Thymus (tissue), 11 donors: ENCODE measurements around the gene HOXD8. TPM values are rescaled to one million over a fixed set of nuclear protein-coding genes. Genes with fewer than 3 reads are reported as not detected.

ENCODE experiments used
- DNase-seq, 9 donors: peaks; one replicate each; pipeline ENCODE4 v3.0.0-alpha.2; 2013; ENCODE audit warnings: low spot score in 9 of 9, low read depth in 6 of 9, missing footprints in 1 of 9
- H3K27ac ChIP-seq, 2 donors: one replicate each; pipeline ENCODE4 v1.5.1; 2013; ENCODE audit warnings: control low read depth in 1 of 2, low read depth in 1 of 2, low read length in 1 of 2, mild to moderate bottlenecking in 1 of 2, moderate library complexity in 1 of 2
- H3K27me3 ChIP-seq, 2 donors: one replicate each; pipeline ENCODE4 v1.5.1; 2013; ENCODE audit warnings: low read length in 1 of 2; ENCODE audit not compliant: control insufficient read depth in 2 of 2, insufficient read depth in 1 of 2
- H3K36me3 ChIP-seq, 2 donors: one replicate each; pipeline ENCODE4 v1.5.1; 2013; ENCODE audit warnings: low read length in 1 of 2, mild to moderate bottlenecking in 1 of 2, moderate library complexity in 1 of 2; ENCODE audit not compliant: control insufficient read depth in 2 of 2, insufficient read depth in 2 of 2
- H3K4me1 ChIP-seq, 2 donors: one replicate each; pipeline ENCODE4 v1.5.1; 2013; ENCODE audit warnings: low read length in 2 of 2; ENCODE audit not compliant: control insufficient read depth in 2 of 2, insufficient read depth in 2 of 2
- H3K4me3 ChIP-seq, 2 donors: one replicate each; pipeline ENCODE4 v1.5.1; 2013; ENCODE audit warnings: low read length in 2 of 2, control low read depth in 1 of 2, mild to moderate bottlenecking in 1 of 2
- H3K9me3 ChIP-seq, 2 donors: one replicate each; pipeline ENCODE4 v1.5.1; 2013; ENCODE audit warnings: low read length in 1 of 2, mild to moderate bottlenecking in 1 of 2; ENCODE audit not compliant: control insufficient read depth in 2 of 2, insufficient read depth in 1 of 2
- WGBS: extraction: QIAGEN DNeasy Blood & Tissue Kit; methylation state at CpG from one replicate; pipeline ENCODE4 v1.1.7; 2013; 5-methylcytosine and 5-hydroxymethylcytosine counted together
- polyA plus RNA-seq: library from polyadenylated mRNA; stranded (reverse); fragments of 200-250 nt; gene quantifications from one replicate; pipeline ENCODE4 v1.2.3, GENCODE V29; 2013
- total RNA-seq: library from RNA; stranded (reverse); fragments of 120-200 nt; gene quantifications from one replicate; pipeline ENCODE4 v1.2.4, GENCODE V29; 2013
- donor health status: healthy.

The HOXD8 gene
- total and polyA plus RNA-seq, 2 donors, result 1.5 to 3.4 TPM

- no peak for DNase-seq
- peaks cover 0 to 15% of the 10 kb centered on the region in 2 donors for H3K9me3 ChIP-seq
- no peaks in the 10 kb centered on the region for H3K4me1 ChIP-seq
- H3K4me3 ChIP-seq, result no peak overlapping the region
- H3K36me3 ChIP-seq, result no peaks in the 10 kb centered on the region
- 15% methylated on average over 31 of the region's 31 CpGs for WGBS
- H3K27me3 ChIP-seq, result peaks cover 90 to 97% of the 10 kb centered on the region in 2 donors
- no peak overlapping the region for H3K27ac ChIP-seq
These were observed 18.4 kb downstream of the HOXD8 start for GRCh38 chr2:176147800-176148496.

GRCh38 chr2:176148751-176149421, 19.4 kb downstream of the HOXD8 start:
- Histone ChIP-seq H3K27me3 (peaks cover 90 to 97% of the 10 kb centered on the region in 2 donors), H3K4me3 (no peak overlapping the region), H3K9me3 (peaks cover 0 to 15% of the 10 kb centered on the region in 2 donors), H3K36me3 (no peaks in the 10 kb centered on the region), H3K27ac (no peak overlapping the region), H3K4me1 (no peaks in the 10 kb centered on the region)
- WGBS, result 34% methylated on average over 11 of the region's 11 CpGs
- no peak for DNase-seq

- DNase-seq, result no peak
- 17% methylated on average over 22 of the region's 22 CpGs for WGBS
- Histone ChIP-seq H3K27ac (no peak overlapping the region), H3K4me3 (no peak overlapping the region), H3K36me3 (no peaks in the 10 kb centered on the region), H3K9me3 (peaks cover 0 to 15% of the 10 kb centered on the region in 2 donors), H3K27me3 (peaks cover 93 to 100% of the 10 kb centered on the region in 2 donors), H3K4me1 (no peaks in the 10 kb centered on the region)
These were observed 20.0 kb downstream of the HOXD8 start for GRCh38 chr2:176149481-176149938.

- H3K9me3 ChIP-seq, result peaks cover 0 to 15% of the 10 kb centered on the region in 2 donors
- peaks cover 96 to 100% of the 10 kb centered on the region in 2 donors for H3K27me3 ChIP-seq
- no peaks in the 10 kb centered on the region for H3K4me1 ChIP-seq
- H3K27ac ChIP-seq, result no peak overlapping the region
- WGBS, result 24% methylated on average over 24 of the region's 24 CpGs
- H3K4me3 ChIP-seq, result no peak overlapping the region
- H3K36me3 ChIP-seq, result no peaks in the 10 kb centered on the region
- DNase-seq, result no peak
These were observed 20.6 kb downstream of the HOXD8 start for GRCh38 chr2:176149939-176150583.

- WGBS, result 40% methylated on average over 14 of the region's 14 CpGs
- H3K4me1 ChIP-seq, result no peaks in the 10 kb centered on the region
- no peak overlapping the region for H3K4me3 ChIP-seq
- no peak overlapping the region for H3K27ac ChIP-seq
- H3K27me3 ChIP-seq, result peaks cover 96 to 100% of the 10 kb centered on the region in 2 donors
- H3K36me3 ChIP-seq, result no peaks in the 10 kb centered on the region
- no peak for DNase-seq
- peaks cover 0 to 15% of the 10 kb centered on the region in 2 donors for H3K9me3 ChIP-seq
These were observed 21.3 kb downstream of the HOXD8 start for GRCh38 chr2:176150584-176151441.

GRCh38 chr2:176151442-176152287, 22.2 kb downstream of the HOXD8 start, which contains the start of gene HOXD4:
TSS of gene HOXD4 (plus strand) at chr2:176151550. CDS start at chr2:176151634, 84 bp downstream.
- Histone ChIP-seq H3K4me1 (no peaks in the 10 kb centered on the region), H3K27ac (no peak within 1 kb of the TSS), H3K27me3 (peaks cover 96 to 100% of the 10 kb centered on the region in 2 donors), H3K36me3 (no peaks in the 10 kb centered on the region), H3K4me3 (no peak within 1 kb of the TSS), H3K9me3 (peaks cover 0 to 15% of the 10 kb centered on the region in 2 donors)
- DNase-seq, result no peak
- whole genome bisulfite sequencing, result 5% methylated on average over 55 of the region's 55 CpGs

- Histone ChIP-seq H3K27me3 (peaks cover 96 to 100% of the 10 kb centered on the region in 2 donors), H3K36me3 (no peaks in the 10 kb centered on the region), H3K4me1 (no peaks in the 10 kb centered on the region), H3K27ac (no peak overlapping the region), H3K9me3 (peaks cover 0 to 15% of the 10 kb centered on the region in 2 donors), H3K4me3 (no peak overlapping the region)
- no peak for DNase-seq
- 16% methylated on average over 48 of the region's 48 CpGs for WGBS
These were observed 23.1 kb downstream of the HOXD8 start for GRCh38 chr2:176152350-176153181.
